8988T (cell line): ENCODE data around the gene DENND2A.

Experiments used
- DNase-seq: peaks from one replicate; pipeline ENCODE4 v3.0.0; 2011

DENND2A gene

DNA sequence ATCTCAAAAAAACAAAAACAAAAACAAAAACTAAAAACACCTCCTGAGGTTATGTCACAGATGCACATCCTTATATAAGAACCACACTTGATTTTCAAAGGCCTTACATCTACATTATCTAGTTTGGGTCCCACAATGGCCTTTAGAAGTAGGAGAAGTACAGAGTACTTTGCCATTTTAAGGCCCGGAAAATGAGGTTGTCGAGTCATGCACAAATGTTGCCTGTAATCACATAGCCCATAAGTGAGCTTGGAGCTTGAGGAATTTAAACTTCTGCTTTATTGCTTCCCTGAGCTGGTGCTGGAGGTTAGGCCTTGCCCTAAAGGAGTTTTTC lies 151.6 kb downstream of the DENND2A start:
- DNase-seq: no peak

DNA sequence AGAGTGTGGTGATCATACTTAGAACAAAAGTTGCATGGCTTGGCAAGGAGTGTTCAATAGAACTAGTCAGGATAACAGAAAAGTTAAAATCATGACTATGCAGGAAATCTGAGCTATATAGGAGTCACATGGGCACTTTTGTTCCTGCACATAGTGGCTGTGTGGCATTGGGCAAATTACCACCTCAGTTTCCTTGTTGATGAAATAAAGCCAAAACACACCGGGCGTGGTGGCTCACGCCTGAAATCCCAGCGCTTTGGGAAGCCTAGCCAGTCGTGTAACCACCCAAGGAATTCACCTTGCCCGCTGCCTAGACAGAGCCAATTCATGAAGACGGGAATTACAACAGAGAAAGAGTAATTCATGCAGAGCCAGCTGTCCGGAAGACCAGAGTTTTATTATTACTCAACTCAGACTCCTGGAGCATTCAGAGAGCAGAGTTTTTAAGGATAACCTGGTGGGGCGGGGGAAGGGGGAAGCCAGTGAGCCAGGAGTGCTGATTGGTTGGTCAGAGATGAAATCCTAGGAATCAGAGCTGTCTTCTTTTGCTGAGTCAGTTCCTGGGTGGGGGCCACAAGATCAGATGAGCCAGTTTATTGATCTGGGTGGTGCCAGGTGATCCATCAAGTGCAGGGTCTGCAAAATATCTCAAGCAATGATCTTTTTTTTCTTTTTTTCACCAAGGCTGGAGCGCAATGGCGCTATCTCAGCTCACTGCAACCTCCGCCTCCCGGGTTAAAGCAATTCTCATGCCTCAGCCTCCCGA lies 154.9 kb downstream of the DENND2A start:
- DNase-seq: no peak

DNA sequence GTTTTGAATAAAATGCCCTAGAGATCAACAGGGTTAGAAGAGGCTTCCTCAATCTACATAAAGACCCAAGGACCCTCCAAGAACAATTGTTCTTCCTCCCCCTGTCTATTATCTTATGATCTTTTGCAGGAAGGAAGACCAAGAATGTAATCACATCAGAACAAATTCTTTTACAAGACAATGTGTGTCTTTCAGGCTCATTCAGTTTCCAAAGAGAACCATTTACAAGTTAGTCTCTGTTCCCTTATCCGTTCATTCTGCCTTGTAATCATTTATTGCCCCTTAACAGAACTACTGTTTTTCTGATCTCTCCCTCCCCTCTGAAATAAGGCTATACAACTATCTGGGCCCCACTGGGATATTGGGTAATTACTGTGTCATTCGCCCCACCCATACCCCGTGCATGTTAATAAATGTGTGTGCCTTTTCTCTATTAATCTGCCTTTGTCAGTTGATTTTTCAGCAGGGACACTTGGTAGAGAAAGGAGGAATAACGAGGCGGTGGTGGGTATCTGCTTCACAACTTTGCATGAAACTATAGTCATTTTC lies 155.6 kb downstream of the DENND2A start:
- no peak for DNase-seq

DNA sequence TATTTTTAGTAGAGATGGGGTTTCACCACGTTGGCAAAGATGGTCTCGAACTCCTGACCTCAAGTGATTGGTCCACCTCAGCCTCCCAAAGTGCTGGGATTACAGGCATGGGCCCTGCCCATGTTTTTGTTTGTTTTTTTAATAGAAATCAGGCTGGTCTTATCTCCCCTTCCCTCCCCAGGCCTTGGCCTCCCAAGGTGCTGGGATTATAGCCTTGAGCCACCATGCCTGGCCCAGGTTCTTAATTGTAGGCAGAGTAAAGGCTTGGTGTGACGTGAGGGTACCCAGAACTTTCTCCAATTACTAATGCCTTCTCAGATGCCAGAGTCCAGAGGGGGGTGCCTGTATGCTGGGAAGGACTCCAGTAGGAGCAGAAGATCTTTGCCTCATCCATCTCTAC lies 156.1 kb downstream of the DENND2A start:
- DNase-seq: no peak

DNA sequence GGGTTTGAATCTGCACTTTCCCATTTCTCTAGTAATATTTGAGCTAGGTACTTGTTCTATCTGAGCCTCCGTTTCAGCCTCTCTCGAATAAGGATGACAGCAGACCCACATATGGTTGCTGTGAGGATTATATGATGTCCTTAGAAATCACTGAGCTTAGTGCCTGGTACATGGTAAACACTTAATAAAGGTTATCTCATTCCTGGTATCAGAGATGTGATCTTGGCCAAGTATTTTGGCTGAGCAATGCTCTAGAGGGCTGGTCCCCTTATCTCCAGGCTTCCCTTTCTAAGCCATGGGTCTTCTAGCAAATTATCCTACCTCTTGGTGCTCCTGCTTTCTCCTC lies 160.9 kb downstream of the DENND2A start:
- no peak for DNase-seq

DNA sequence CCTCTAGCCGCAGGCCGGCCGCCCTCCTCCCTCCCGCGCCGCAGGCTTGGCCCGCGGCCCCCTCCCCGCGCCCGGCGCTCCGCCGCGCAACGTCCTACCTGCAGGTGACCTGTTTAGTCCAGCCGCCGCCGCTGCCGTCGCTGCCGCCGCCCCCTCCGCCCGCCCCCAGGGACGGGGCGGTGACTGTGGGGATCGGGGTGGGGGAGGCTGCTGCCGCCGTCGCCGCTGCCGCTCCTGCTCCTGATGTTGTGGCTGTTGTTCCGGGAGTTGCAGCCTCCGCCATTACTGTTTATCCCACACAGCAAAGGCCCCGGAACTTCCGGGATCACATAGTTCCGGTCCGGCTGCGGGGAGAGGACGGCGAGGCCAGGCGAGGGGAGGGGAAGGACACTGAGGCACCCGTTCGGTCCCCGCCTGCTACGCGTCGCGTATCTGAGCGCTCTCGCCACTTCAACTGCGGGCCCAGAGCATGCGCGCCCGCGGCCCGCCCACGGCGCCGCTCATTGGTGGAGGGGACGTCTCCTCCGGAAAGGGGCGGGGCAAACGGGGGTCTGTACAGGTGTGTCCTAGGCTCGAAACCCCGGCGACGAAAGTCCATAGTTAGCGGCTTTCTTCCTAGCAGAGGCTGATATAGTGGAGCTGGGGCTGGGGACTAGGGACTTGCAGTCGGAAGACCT lies 161.4 kb downstream of the DENND2A start, which contains the start of gene MKRN1:
Gene MKRN1, minus strand, starts transcription at position 444 of the 677 bp plus-strand sequence. Its CDS starts 161 bp downstream, at position 283.
- peak; percentile 76 for DNase-seq

DNA sequence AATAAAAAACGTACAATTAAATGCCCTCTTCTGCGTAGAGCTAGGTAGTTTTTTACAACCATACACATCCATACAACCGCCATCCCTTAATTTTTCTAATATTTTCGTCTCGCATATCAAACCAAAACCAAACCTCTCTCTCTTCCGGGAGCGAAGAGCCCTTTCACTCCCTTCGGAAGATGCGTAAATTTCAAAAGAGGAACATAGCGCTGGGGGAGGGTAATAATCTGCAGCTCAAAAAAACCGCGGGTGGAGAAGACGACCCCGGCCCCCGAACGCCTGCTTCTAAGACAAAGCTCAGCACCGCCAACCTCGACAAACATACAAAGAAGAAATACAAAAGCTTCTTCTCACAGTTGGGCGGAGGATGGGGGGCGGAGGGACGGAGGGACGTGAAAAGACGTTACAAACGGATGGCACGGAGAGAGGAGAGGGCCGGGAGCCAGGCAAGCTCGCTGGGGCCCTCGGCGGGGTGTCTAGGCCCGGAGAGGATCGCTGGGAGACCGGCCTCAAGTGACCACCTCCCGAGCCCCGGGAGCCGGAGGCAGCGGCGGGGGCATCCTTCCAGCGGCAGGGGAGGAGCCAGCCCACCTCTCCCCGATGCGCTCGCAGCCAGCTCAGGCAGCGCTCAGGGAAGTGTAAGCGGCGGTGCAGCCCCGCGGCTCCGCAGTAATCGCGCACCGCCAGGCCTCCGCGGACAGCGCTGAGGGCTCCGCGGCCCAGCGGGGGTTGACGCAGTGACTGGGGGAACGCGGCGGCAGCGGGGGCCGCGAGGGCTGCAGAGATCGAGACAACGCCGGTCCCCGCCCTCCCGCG lies 162.2 kb downstream of the DENND2A start:
- DNase-seq: peak; percentile 30

DNA sequence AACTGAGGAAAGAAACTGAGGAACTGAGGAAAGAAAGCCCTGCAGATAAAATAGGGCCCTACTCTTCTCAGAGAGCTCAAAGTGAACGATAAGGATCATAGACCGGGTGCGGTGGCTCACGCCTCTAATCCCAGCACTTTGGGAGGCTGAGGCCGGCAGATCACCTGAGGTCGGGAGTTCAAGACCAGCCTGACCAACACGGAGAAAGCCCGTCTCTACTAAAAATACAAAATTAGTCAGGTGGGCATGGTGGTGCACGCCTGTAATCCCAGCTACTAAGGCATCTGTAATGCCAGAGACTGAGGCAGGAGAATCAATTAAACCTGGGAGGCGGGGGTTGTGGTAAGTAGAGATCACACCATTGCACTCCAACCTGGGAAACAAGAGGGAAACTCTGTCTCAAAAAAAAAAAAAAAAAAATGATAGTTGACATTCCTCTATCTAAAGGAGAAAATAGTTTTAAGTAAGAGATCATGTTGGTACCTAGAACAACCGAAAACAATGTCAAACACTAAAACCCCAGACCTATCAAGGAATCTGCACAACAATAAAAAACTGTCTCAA lies 163.8 kb downstream of the DENND2A start:
- DNase-seq: no peak

DNA sequence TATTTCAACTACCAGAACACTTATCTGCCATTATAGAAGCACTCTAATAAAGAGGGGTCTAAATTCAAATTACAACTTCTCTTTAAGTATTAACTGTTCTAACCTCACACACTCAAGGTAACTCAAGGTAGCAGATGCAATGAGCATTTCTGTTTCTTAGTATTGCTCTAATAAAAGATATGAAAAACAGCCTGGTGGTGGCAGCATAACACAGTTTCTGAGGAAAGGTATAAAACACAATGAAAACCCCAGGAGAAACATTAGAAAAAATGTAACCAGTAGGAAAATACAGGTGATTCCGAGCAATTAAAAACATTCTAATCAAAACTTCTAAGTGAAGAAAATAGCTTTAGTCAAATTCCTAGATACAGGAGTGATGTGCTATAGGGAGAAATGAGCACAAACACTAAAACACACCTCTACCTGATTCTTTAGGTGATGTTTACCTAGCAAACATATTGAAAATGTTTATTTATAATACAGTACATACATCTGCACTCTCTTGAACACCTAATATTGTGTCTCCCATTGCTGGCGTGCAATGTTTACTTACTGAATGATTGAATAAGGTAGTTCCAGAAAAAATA lies 164.8 kb downstream of the DENND2A start:
- DNase-seq: peak; percentile 34
